Hepatocyte (in vitro differentiated cells): Measurements from ENCODE around the gene SPNS2. TPM values are rescaled to one million over a fixed set of nuclear protein-coding genes. Genes with fewer than 3 reads are reported as not detected.

Experiments
- DNase-seq: peaks from one replicate; pipeline ENCODE4 v3.0.0-alpha.2; 2016; ENCODE audit warnings: low spot score
- H2AFZ ChIP-seq: fragments of 200-600 bp; sonication (generic); 2 replicates; pipeline ENCODE4 v1.6.0; 2016; ENCODE audit warnings: antibody characterized with exemption, mild to moderate bottlenecking
- H3K27ac ChIP-seq: fragments of 200-600 bp; sonication (generic); 2 replicates; pipeline ENCODE4 v1.5.1; 2016; ENCODE audit warnings: mild to moderate bottlenecking
- H3K27me3 ChIP-seq: fragments of 200-600 bp; sonication (generic); 2 replicates; pipeline ENCODE4 v1.6.1; 2016
- H3K36me3 ChIP-seq: fragments of 200-600 bp; sonication (generic); replicated peaks from 2 replicates; pipeline ENCODE4 v1.5.1; 2016; ENCODE audit warnings: low read depth; ENCODE audit not compliant: insufficient read depth
- H3K4me1 ChIP-seq: fragments of 200-600 bp; sonication (generic); 2 replicates; pipeline ENCODE4 v1.5.1; 2016; ENCODE audit warnings: mild to moderate bottlenecking, moderate library complexity; ENCODE audit not compliant: insufficient read depth
- H3K4me2 ChIP-seq: fragments of 200-600 bp; sonication (generic); 2 replicates; pipeline ENCODE4 v1.6.0; 2016
- H3K4me3 ChIP-seq: fragments of 200-600 bp; sonication (generic); 2 replicates; pipeline ENCODE4 v1.5.1; 2016; ENCODE audit warnings: mild to moderate bottlenecking
- H3K79me2 ChIP-seq: fragments of 200-600 bp; sonication (generic); 2 replicates; pipeline ENCODE4 v1.6.0; 2017; ENCODE audit warnings: mild to moderate bottlenecking
- H3K9me2 ChIP-seq: fragments of 200-600 bp; sonication (generic); replicated peaks from 2 replicates; pipeline ENCODE4 v1.6.0; 2017; ENCODE audit warnings: mild to moderate bottlenecking; ENCODE audit not compliant: insufficient read depth
- H3K9me3 ChIP-seq: fragments of 200-600 bp; sonication (generic); 2 replicates; pipeline ENCODE4 v1.5.1; 2016; ENCODE audit warnings: low read depth, mild to moderate bottlenecking
- H4K20me1 ChIP-seq: fragments of 200-600 bp; sonication (generic); 2 replicates; pipeline ENCODE4 v1.6.0; 2016; ENCODE audit warnings: mild to moderate bottlenecking; ENCODE audit not compliant: insufficient read depth, poor library complexity, severe bottlenecking
- EZH2 ChIP-seq: fragments of 200-600 bp; sonication (generic); IDR thresholded peaks from 2 replicates; pipeline ENCODE4 v1.6.1; 2016; ENCODE audit warnings: antibody characterized with exemption, mild to moderate bottlenecking, borderline replicate concordance
- EZH2phosphoT487 ChIP-seq: fragments of 200-600 bp; sonication (generic); IDR thresholded peaks from one replicate; pipeline ENCODE4 v1.6.1; 2018; ENCODE audit warnings: antibody characterized with exemption, mild to moderate bottlenecking, low read depth, moderate library complexity; ENCODE audit not compliant: unreplicated experiment, severe bottlenecking
- WGBS: methylation state at CpG from one replicate; pipeline ENCODE4 v1.1.6; 2016; ENCODE audit warnings: low lambda C conversion rate; ENCODE audit errors: missing lambda C conversion rate; 5-methylcytosine and 5-hydroxymethylcytosine counted together
- polyA plus RNA-seq: library from polyadenylated mRNA; unstranded; fragments of >200 nt; fragmentation: Nextera tagmentation; extraction: Ambion mirVana; gene quantifications from 2 replicates; pipeline ENCODE4 v1.2.1, GENCODE V29; 2016
- total RNA-seq: library from RNA; depleted of rRNA; stranded (reverse); fragments of >200 nt; gene quantifications from 2 replicates; pipeline ENCODE4 v1.2.3, GENCODE V29; 2014
- TF ChIP-seq, protein P1 (sequence below): fragments of 200-600 bp; sonication (generic); IDR thresholded peaks from 2 replicates; pipeline ENCODE4 v1.5.1; 2016; ENCODE audit warnings: antibody characterized with exemption, mild to moderate bottlenecking; ENCODE audit not compliant: poor library complexity

Gene SPNS2
- total and polyA plus RNA-seq, 2 experiments from 2014 or later, result 5.6 to 10.3 TPM

DNA sequence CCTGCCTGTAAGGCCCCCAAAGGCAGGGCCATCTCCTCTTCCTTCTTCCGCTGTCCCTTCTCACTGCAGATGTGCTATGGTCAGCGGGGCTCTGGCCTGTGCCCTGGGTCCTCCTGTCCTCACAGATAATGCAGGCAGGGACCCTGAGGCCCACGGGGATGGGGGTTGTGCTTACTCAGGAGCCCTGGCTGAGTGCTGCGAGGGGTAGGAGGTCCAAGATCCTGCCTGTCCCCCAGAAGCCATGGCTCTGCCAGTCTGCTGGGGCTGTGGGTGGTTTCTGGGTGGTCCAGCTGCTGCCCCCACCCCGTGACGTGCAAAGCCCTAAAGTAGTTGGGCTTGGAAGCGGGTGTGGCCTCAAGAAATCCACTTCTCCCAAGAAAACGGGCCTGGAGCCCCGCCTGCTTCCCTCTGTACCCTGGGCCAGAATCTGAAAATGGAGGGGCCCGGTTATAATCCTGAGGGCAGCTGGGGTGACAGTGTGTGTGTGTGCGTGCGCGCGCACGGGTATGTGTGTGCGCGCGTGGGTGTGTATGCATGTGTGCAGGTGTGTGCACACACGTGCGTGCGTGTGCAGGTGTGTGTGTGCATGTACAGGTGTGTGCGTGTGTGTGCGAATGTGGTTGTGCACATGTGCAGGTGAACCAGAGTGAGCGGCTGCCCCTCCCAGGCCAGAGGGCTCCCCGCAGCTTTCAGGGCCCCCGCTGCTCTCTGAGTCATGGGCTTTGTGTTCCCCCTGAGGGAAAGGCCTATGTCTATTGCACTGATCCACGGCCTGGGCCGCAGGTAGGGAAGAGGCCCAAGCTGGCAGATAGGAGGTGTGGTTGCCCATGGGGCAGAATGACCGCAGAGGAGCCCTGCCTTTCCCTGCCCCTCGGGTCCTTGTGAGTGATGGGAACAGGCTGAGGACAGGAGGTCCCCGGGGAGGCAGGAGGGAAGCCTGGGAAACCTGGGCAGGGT lies 13.8 kb downstream of the SPNS2 start:
- 86% methylated on average over 31 of the region's 31 CpGs for WGBS
- Histone ChIP-seq H3K36me3 (no peaks in the 10 kb centered on the region), H4K20me1 (no peaks in the 10 kb centered on the region), H3K9me2 (no peaks in the 10 kb centered on the region), H3K79me2 (no peaks in the 10 kb centered on the region), H3K4me1 (peaks cover 23% of the 10 kb centered on the region), H3K27me3 (no peaks in the 10 kb centered on the region), H3K9me3 (no peaks in the 10 kb centered on the region), H3K4me3 (no peak overlapping the region), H2AFZ (no peak overlapping the region), H3K27ac (no peak overlapping the region), H3K4me2 (no peak overlapping the region)
- DNase-seq, result no peak
- TF ChIP-seq EZH2 (no peak), EZH2phosphoT487 (no peak)
- TF ChIP-seq, protein P1, sequence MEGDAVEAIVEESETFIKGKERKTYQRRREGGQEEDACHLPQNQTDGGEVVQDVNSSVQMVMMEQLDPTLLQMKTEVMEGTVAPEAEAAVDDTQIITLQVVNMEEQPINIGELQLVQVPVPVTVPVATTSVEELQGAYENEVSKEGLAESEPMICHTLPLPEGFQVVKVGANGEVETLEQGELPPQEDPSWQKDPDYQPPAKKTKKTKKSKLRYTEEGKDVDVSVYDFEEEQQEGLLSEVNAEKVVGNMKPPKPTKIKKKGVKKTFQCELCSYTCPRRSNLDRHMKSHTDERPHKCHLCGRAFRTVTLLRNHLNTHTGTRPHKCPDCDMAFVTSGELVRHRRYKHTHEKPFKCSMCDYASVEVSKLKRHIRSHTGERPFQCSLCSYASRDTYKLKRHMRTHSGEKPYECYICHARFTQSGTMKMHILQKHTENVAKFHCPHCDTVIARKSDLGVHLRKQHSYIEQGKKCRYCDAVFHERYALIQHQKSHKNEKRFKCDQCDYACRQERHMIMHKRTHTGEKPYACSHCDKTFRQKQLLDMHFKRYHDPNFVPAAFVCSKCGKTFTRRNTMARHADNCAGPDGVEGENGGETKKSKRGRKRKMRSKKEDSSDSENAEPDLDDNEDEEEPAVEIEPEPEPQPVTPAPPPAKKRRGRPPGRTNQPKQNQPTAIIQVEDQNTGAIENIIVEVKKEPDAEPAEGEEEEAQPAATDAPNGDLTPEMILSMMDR, result no peak

DNA sequence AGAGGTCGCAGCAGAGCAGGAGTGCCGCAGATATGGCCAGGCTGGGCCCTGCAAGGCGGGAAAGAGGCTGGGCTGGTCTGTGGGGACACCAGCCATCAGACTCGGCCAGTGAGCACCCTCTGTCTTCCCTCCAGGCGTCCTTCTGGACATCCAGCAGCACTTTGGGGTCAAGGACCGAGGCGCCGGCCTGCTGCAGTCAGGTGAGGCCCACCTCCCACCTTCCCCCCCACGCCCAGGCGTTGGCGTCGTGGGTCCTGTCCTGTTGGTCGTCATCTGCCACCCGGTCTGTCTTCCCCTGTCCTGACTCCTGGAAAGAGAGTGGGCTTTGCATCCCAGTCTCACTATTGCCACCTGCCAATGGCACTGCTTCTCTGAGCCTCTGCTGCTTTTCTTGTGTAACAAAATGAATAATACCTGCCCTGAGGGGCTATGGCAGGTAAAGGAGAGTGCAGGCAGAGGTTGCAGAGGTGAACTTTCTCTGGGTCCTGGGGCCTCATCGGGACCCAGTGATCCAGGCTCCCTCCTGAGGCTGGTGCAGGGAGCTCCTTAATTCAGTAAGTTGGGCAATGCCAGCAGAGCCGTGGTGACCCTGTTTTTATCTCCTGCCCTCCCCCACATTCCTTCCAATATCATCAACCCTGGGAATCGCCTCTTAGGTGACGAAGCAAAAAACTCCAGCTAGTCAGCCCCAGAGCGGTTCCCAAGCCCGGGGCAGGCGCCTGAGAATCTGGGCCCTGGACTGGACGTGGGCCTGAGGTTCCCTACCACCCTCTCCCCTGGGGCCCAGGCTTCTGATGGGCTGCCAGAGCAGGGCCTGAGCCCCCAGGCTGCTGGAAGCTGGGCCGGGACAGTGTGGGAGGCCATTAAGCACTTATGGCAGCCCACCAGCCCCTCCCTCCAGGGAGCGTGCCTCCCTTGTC lies 14.7 kb downstream of the SPNS2 start:
- Histone ChIP-seq H3K4me1 (peaks cover 23% of the 10 kb centered on the region), H3K27me3 (no peaks in the 10 kb centered on the region), H2AFZ (no peak overlapping the region), H3K4me3 (no peak overlapping the region), H3K36me3 (no peaks in the 10 kb centered on the region), H3K9me2 (no peaks in the 10 kb centered on the region), H3K9me3 (no peaks in the 10 kb centered on the region), H3K79me2 (no peaks in the 10 kb centered on the region), H4K20me1 (no peaks in the 10 kb centered on the region), H3K27ac (peak overlapping the region; percentile 80), H3K4me2 (no peak overlapping the region)
- TF ChIP-seq EZH2phosphoT487 (no peak), EZH2 (no peak)
- TF ChIP-seq, protein P1, result no peak
- WGBS, result 80% methylated on average over 24 of the region's 24 CpGs
- no peak for DNase-seq

DNA sequence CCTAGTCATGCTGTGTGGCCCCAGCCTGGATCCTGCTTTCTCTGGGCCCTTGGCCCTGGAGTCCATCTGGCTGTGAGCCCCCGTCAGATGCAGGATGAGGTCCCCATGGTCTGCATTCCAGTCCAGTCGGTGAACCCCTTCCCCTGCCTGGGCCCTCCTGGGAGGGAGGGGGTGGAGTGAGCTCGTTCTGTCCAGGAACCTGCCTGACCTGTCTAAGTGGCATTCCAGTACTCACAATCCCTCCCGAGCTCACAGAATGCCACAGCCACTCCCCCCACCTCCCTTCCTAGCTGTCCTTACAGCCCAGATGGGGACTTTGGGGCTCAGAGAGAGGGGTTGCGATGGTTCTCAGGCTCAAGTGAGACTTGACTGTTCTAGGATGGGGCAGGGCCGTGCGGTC lies 15.5 kb downstream of the SPNS2 start:
- no peak overlapping the region for H3K4me3 ChIP-seq
- TF ChIP-seq EZH2 (no peak), EZH2phosphoT487 (no peak)
- TF ChIP-seq, protein P1, result no peak
- no peaks in the 10 kb centered on the region for H4K20me1 ChIP-seq
- WGBS, result 67% methylated on average over 7 of the region's 7 CpGs
- H2AFZ ChIP-seq, result no peak overlapping the region
- DNase-seq, result peak; percentile 64
- no peaks in the 10 kb centered on the region for H3K9me3 ChIP-seq
- peaks cover 24% of the 10 kb centered on the region for H3K4me1 ChIP-seq
- no peaks in the 10 kb centered on the region for H3K36me3 ChIP-seq
- H3K79me2 ChIP-seq, result no peaks in the 10 kb centered on the region
- no peaks in the 10 kb centered on the region for H3K9me2 ChIP-seq
- H3K4me2 ChIP-seq, result no peak overlapping the region
- peak overlapping the region; percentile 80 for H3K27ac ChIP-seq
- no peaks in the 10 kb centered on the region for H3K27me3 ChIP-seq
